GM18526 (cell line): Measurements from ENCODE around the gene FANK1.

Source experiments
- POLR2A ChIP-seq: IDR thresholded peaks from 3 replicates; pipeline ENCODE4 v1.6.1; 2011; ENCODE audit not compliant: insufficient read length; ENCODE audit errors: extremely low read depth

Gene FANK1

GRCh38 chr10:126045861-126046260 lies 149.5 kb downstream of the FANK1 start:
- no peak for TF ChIP-seq POLR2A

GRCh38 chr10:126046831-126047230 lies 150.5 kb downstream of the FANK1 start:
- no peak for TF ChIP-seq POLR2A

- no peak for TF ChIP-seq POLR2A
Observed at GRCh38 chr10:126049759-126050700, 153.7 kb downstream of the FANK1 start.

DNA sequence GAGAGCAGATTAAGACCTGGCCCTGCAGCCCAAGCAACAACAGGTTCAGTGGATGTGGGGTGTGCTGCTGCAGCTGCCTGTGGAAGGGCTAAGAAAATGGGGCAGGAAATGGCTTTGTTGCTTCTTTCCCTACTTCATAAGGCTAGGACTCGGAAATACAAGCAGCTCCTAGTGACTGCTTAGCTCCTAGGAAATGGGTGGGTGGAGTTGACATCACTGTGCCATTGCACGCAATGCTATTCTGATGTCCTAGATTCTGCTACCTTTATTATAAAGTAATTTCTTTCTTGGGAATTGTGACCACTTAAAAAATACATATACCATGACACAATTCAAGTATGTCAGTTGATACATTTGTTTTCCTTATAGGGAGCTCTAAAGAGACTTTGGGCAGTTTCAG lies 155.8 kb downstream of the FANK1 start:
- TF ChIP-seq POLR2A = no peak

DNA sequence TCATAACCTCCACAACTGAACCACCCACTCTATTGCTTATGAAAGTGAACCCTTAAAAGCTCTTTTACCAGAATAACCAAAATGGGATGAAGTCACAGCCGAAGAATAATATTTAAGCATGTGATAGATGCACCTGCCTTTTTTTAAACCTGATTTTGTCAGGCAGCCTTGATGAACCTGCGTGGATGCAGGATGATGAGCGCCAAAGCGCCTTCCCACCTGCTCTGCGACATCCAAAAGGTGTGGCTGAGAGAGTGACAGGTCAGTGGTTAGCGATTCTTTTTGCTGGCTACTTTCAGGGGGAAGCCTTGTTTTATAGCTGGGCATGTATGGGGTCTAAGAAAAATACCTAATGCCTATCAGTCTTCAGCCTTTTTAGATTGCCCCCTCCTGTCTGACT lies 157.8 kb downstream of the FANK1 start:
- TF ChIP-seq POLR2A = no peak

- TF ChIP-seq POLR2A = no peak
Observed at GRCh38 chr10:126057494-126057893, 161.1 kb downstream of the FANK1 start.

DNA sequence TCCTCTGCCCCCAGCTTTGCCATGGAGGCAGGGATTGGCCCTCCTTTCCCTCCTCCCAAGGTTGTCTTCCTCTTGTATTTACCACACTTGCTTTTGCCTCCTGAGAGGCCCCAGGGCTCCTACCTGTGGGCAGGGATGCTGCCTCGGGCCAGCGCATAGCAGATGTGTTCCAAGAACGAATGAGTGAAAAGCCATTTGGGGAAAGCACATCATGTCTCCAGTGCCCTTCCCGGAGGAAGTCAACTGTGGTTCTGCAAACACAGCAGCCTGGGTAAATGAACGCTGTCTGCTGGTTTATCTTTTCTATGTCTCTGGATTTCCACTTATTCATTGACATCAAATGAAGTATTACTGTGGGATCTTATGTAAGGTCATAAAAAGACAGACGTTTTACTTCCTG lies 161.7 kb downstream of the FANK1 start:
- TF ChIP-seq POLR2A = no peak

DNA sequence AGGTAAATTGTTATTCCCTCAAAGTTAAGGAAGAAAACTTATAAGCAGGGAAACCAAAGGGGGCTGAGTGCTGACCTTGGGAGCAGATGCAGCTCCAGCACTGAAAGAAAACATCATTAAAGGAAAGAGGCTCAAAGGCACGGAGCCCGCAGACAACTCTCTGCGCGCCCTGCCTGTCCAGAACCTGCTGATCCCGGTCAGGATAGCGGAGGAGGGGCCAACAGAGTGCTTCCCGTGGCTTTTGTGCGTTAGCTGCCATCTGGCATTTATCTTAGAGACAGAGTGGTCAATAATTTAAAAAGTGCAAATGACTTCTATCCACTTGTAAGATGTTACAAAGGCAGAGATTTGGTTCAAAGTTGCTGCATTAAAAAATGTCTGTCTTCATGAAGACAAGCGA lies 162.1 kb downstream of the FANK1 start:
- no peak for TF ChIP-seq POLR2A
